BE2C (cell line): ENCODE results near the gene ASTL.
A peak's percentile ranks its signal among the peaks of the same experiment; 100 is the strongest.

Source experiments
- DNase-seq: peaks from one replicate; pipeline ENCODE4 v3.0.0-alpha.2; 2020
- H3K27me3 ChIP-seq: fragments of 250-450 bp; sonication (Bioruptor Pico); 2 replicates; pipeline ENCODE4 v1.5.1; 2020; ENCODE audit warnings: mild to moderate bottlenecking
- H3K36me3 ChIP-seq: fragments of 250-450 bp; sonication (Bioruptor Pico); 2 replicates; pipeline ENCODE4 v1.5.1; 2020; ENCODE audit warnings: mild to moderate bottlenecking
- H3K4me1 ChIP-seq: fragments of 250-450 bp; sonication (Bioruptor Pico); 2 replicates; pipeline ENCODE4 v1.5.1; 2020
- H3K4me3 ChIP-seq: 2 replicates; pipeline ENCODE4 v1.5.1; 2011; ENCODE audit warnings: low read depth, low read length
- H3K9me3 ChIP-seq: fragments of 250-450 bp; sonication (Bioruptor Pico); 2 replicates; pipeline ENCODE4 v1.5.1; 2020
- CTCF ChIP-seq: IDR thresholded peaks from 2 replicates; pipeline ENCODE4 v1.5.1; 2012; ENCODE audit warnings: mild to moderate bottlenecking, low read depth, low read length

The ASTL gene

GRCh38 chr2:96180521-96180920, 42.2 kb upstream of the ASTL start:
- DNase-seq, result no peak
- Histone ChIP-seq H3K4me3 (no peak overlapping the region), H3K9me3 (no peaks in the 10 kb centered on the region), H3K4me1 (no peaks in the 10 kb centered on the region), H3K36me3 (peaks cover 6% of the 10 kb centered on the region; the same call in 1 of the 2 replicates), H3K27me3 (no peaks in the 10 kb centered on the region)
- TF ChIP-seq CTCF, result no peak

- DNase-seq, result no peak
- Histone ChIP-seq H3K9me3 (no peaks in the 10 kb centered on the region), H3K4me1 (no peaks in the 10 kb centered on the region), H3K4me3 (no peak overlapping the region), H3K36me3 (peaks cover 4% of the 10 kb centered on the region; the same call in 1 of the 2 replicates), H3K27me3 (no peaks in the 10 kb centered on the region)
- TF ChIP-seq CTCF, result no peak
Measured at GRCh38 chr2:96180002-96180401, 41.7 kb upstream of the ASTL start.

GRCh38 chr2:96176661-96177060, 38.4 kb upstream of the ASTL start:
- no peak for DNase-seq
- Histone ChIP-seq H3K27me3 (no peaks in the 10 kb centered on the region), H3K4me3 (no peak overlapping the region)

GRCh38 chr2:96175951-96176350, 37.6 kb upstream of the ASTL start:
- Histone ChIP-seq H3K9me3 (no peaks in the 10 kb centered on the region), H3K36me3 (no peaks in the 10 kb centered on the region), H3K4me1 (peaks cover 3% of the 10 kb centered on the region; the same call in 1 of the 2 replicates), H3K4me3 (no peak overlapping the region), H3K27me3 (no peaks in the 10 kb centered on the region)
- no peak for TF ChIP-seq CTCF
- no peak for DNase-seq

More at GRCh38 chr2:96176661-96177060, 38.4 kb upstream of the ASTL start:
- no peaks in the 10 kb centered on the region for H3K9me3 ChIP-seq
- TF ChIP-seq CTCF, result no peak
- peaks cover 3% of the 10 kb centered on the region; the same call in 1 of the 2 replicates for H3K4me1 ChIP-seq
- no peaks in the 10 kb centered on the region for H3K36me3 ChIP-seq

- Histone ChIP-seq H3K36me3 (no peaks in the 10 kb centered on the region), H3K4me1 (peaks cover 3% of the 10 kb centered on the region; the same call in 1 of the 2 replicates), H3K27me3 (no peaks in the 10 kb centered on the region), H3K9me3 (no peaks in the 10 kb centered on the region), H3K4me3 (no peak overlapping the region)
- TF ChIP-seq CTCF, result peak; percentile 81
- peak; percentile 74 for DNase-seq
Measured at GRCh38 chr2:96174251-96175144, 36.2 kb upstream of the ASTL start.

- Histone ChIP-seq H3K4me1 (peaks cover 3% of the 10 kb centered on the region; the same call in 1 of the 2 replicates), H3K36me3 (no peaks in the 10 kb centered on the region), H3K9me3 (no peaks in the 10 kb centered on the region), H3K4me3 (no peak overlapping the region), H3K27me3 (no peaks in the 10 kb centered on the region)
- TF ChIP-seq CTCF, result no peak
- DNase-seq, result no peak
Measured at GRCh38 chr2:96171831-96172230, 33.5 kb upstream of the ASTL start.
